ENCODE data around the gene ACE.

DNA sequence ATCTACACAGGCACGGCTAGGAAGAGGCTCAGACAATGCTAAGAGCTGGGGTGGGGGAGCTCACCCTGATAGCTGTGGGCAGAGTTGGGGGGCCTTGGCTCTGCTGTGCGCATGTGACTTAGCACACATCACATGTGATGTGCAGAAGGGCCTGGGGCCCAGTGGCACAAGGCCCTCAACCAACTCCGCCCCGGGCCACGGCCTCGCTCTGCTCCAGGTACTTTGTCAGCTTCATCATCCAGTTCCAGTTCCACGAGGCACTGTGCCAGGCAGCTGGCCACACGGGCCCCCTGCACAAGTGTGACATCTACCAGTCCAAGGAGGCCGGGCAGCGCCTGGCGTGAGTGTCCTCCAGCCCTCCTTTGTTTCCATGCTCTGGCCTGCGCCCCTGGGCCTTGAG is 19.3 kb downstream of the ACE start:
- no peak for TF ChIP-seq SUZ12 (IDR thresholded peaks at IDR 0.05; ENCODE audit: extremely low read depth, insufficient read depth, insufficient read length)
- TF ChIP-seq YY1 (IDR thresholded peaks at IDR 0.05; ENCODE audit: insufficient read depth, insufficient read length) = no peak
